ENCODE measurements around the gene NARS2. TPM values are rescaled to one million over a fixed set of nuclear protein-coding genes. Genes with fewer than 3 reads are reported as not detected.

The NARS2 gene
- total RNA-seq, 2 donors from 2014 or later, result 10.1 to 24.7 TPM

- no peaks in the 10 kb centered on the region for H3K9me3 ChIP-seq
- no peaks in the 10 kb centered on the region for H3K4me1 ChIP-seq
- no peaks in the 10 kb centered on the region for H3K36me3 ChIP-seq (replicated peaks in 1 of 2; ENCODE audit: insufficient read depth in 1 of 2, low read depth in 2 of 2)
- 42 to 59% methylated on average over 2 of the region's 2 CpGs for WGBS, 2 donors
- no peak overlapping the region for H3K4me3 ChIP-seq
- DNase-seq (no peak), ATAC-seq (no peak)
- no peak for TF ChIP-seq POLR2A (IDR thresholded peaks at IDR 0.05)
- no peak for TF ChIP-seq CTCF (IDR thresholded peaks at IDR 0.05)
- no peaks in the 10 kb centered on the region for H3K27me3 ChIP-seq
- intact Hi-C loops (cut with DNase I), result no loop called here
- H3K27ac ChIP-seq, result no peak overlapping the region
Measured at GRCh38 chr11:78392854-78393253, 181.8 kb downstream of the NARS2 start.

- ATAC-seq (no peak), DNase-seq (no peak)
- Histone ChIP-seq H3K27ac (no peak overlapping the region), H3K4me3 (no peak overlapping the region), H3K9me3 (no peaks in the 10 kb centered on the region), H3K36me3 (replicated peaks in 1 of 2; ENCODE audit: insufficient read depth in 1 of 2, low read depth in 2 of 2) (no peaks in the 10 kb centered on the region), H3K4me1 (no peaks in the 10 kb centered on the region), H3K27me3 (no peaks in the 10 kb centered on the region)
- intact Hi-C loops (cut with DNase I), result no loop called here
- 89 to 100% methylated on average over 1 of the region's 1 CpG for WGBS, 2 donors
- TF ChIP-seq POLR2A (IDR thresholded peaks at IDR 0.05) (no peak), CTCF (IDR thresholded peaks at IDR 0.05) (no peak)
Measured at GRCh38 chr11:78391424-78391823, 183.2 kb downstream of the NARS2 start.

GRCh38 chr11:78390809-78391208 is 183.9 kb downstream of the NARS2 start:
- intact Hi-C loops (cut with DNase I), result no loop called here
- WGBS, 2 donors, result 44 to 57% methylated on average over 5 of the region's 5 CpGs
- DNase-seq (no peak), ATAC-seq (no peak)
- Histone ChIP-seq H3K27ac (no peak overlapping the region), H3K4me3 (no peak overlapping the region), H3K27me3 (no peaks in the 10 kb centered on the region), H3K9me3 (no peaks in the 10 kb centered on the region), H3K4me1 (no peaks in the 10 kb centered on the region), H3K36me3 (replicated peaks in 1 of 2; ENCODE audit: insufficient read depth in 1 of 2, low read depth in 2 of 2) (no peaks in the 10 kb centered on the region)
- TF ChIP-seq CTCF (IDR thresholded peaks at IDR 0.05) (no peak), POLR2A (IDR thresholded peaks at IDR 0.05) (no peak)

GRCh38 chr11:78386215-78386941 is 188.3 kb downstream of the NARS2 start:
- no peaks in the 10 kb centered on the region for H3K9me3 ChIP-seq
- TF ChIP-seq CTCF (IDR thresholded peaks at IDR 0.05), result no peak
- no peak for TF ChIP-seq POLR2A (IDR thresholded peaks at IDR 0.05)
- H3K27me3 ChIP-seq, result no peaks in the 10 kb centered on the region
- no peaks in the 10 kb centered on the region for H3K4me1 ChIP-seq
- H3K27ac ChIP-seq, result no peak overlapping the region
- no peak overlapping the region for H3K4me3 ChIP-seq
- intact Hi-C loops (cut with DNase I), result no loop called here
- DNase-seq, result no peak
- WGBS, 2 donors, result 86 to 93% methylated on average over 3 of the region's 3 CpGs
- no peaks in the 10 kb centered on the region for H3K36me3 ChIP-seq (replicated peaks in 1 of 2; ENCODE audit: insufficient read depth in 1 of 2, low read depth in 2 of 2)
- ATAC-seq, result no peak

Small RNAs within 50 kb of the gene (small RNA-seq; reads per million reads assigned to genes)
- not detected for gene RNU6-311P

Other genes with a start within 250 kb of the NARS2 start
- 10 to 100 TPM in 1 of 2 donors, 1 to 10 TPM in 1; 6.9 to 16.9 TPM for gene GAB2, start 157.0 kb downstream of the NARS2 start, total RNA-seq